Measurements from ENCODE around the gene IL26.
A peak's percentile ranks its signal among the peaks of the same experiment; 100 is the strongest.

The IL26 gene

GRCh38 chr12:68242777-68243176 is 17.2 kb upstream of the IL26 start:
- H3K4me1 ChIP-seq = peaks cover 7% of the 10 kb centered on the region
- no peak overlapping the region for H3K27ac ChIP-seq
- H3K4me3 ChIP-seq (ENCODE audit: low read depth, low read length) = no peak overlapping the region
- H3K9me3 ChIP-seq (ENCODE audit: control insufficient read depth, low read length) = no peaks in the 10 kb centered on the region
- no peaks in the 10 kb centered on the region for H3K36me3 ChIP-seq (ENCODE audit: control insufficient read depth, insufficient read depth, low read length)
- no peak overlapping the region for H3K4me2 ChIP-seq (ENCODE audit: low read length)
- no peak for TF ChIP-seq CTCF (IDR thresholded peaks at IDR 0.05)
- no peak overlapping the region for H2AFZ ChIP-seq
- no peaks in the 10 kb centered on the region for H3K79me2 ChIP-seq
- no peak overlapping the region for H3K9ac ChIP-seq
- H3K27me3 ChIP-seq (ENCODE audit: control insufficient read depth, insufficient read depth, low read length) = no peaks in the 10 kb centered on the region

GRCh38 chr12:68240975-68241374 is 15.4 kb upstream of the IL26 start:
- no peaks in the 10 kb centered on the region for H3K79me2 ChIP-seq
- H3K27me3 ChIP-seq (ENCODE audit: control insufficient read depth, insufficient read depth, low read length) = no peaks in the 10 kb centered on the region
- no peaks in the 10 kb centered on the region for H3K36me3 ChIP-seq (ENCODE audit: control insufficient read depth, insufficient read depth, low read length)
- peaks cover 7% of the 10 kb centered on the region for H3K4me1 ChIP-seq
- H3K4me3 ChIP-seq (ENCODE audit: low read depth, low read length) = no peak overlapping the region
- H3K9me3 ChIP-seq (ENCODE audit: control insufficient read depth, low read length) = no peaks in the 10 kb centered on the region
- no peak overlapping the region for H3K27ac ChIP-seq
- TF ChIP-seq CTCF (IDR thresholded peaks at IDR 0.05) = no peak
- peak overlapping the region; percentile 9 for H3K4me2 ChIP-seq (ENCODE audit: low read length)
- H2AFZ ChIP-seq = no peak overlapping the region
- no peak overlapping the region for H3K9ac ChIP-seq

GRCh38 chr12:68240079-68240478 is 14.5 kb upstream of the IL26 start:
- TF ChIP-seq CTCF (IDR thresholded peaks at IDR 0.05) = no peak
- Histone ChIP-seq H3K9ac (no peak overlapping the region), H3K79me2 (no peaks in the 10 kb centered on the region), H3K4me1 (peaks cover under 1% of the 10 kb centered on the region), H2AFZ (no peak overlapping the region), H3K4me2 (ENCODE audit: low read length) (no peak overlapping the region), H3K27ac (no peak overlapping the region), H3K9me3 (ENCODE audit: control insufficient read depth, low read length) (no peaks in the 10 kb centered on the region), H3K4me3 (ENCODE audit: low read depth, low read length) (no peak overlapping the region), H3K36me3 (ENCODE audit: control insufficient read depth, insufficient read depth, low read length) (no peaks in the 10 kb centered on the region), H3K27me3 (ENCODE audit: control insufficient read depth, insufficient read depth, low read length) (no peaks in the 10 kb centered on the region)

- Histone ChIP-seq H3K27ac (no peak overlapping the region), H3K9me3 (ENCODE audit: control insufficient read depth, low read length) (no peaks in the 10 kb centered on the region), H3K9ac (no peak overlapping the region), H3K36me3 (ENCODE audit: control insufficient read depth, insufficient read depth, low read length) (no peaks in the 10 kb centered on the region), H3K4me1 (no peaks in the 10 kb centered on the region), H3K4me2 (ENCODE audit: low read length) (no peak overlapping the region), H3K79me2 (no peaks in the 10 kb centered on the region), H3K4me3 (ENCODE audit: low read depth, low read length) (no peak overlapping the region), H3K27me3 (ENCODE audit: control insufficient read depth, insufficient read depth, low read length) (no peaks in the 10 kb centered on the region), H2AFZ (no peak overlapping the region)
- no peak for TF ChIP-seq CTCF (IDR thresholded peaks at IDR 0.05)
These were observed 13.8 kb upstream of the IL26 start for GRCh38 chr12:68239309-68239982.

GRCh38 chr12:68237619-68238018 is 12.0 kb upstream of the IL26 start:
- Histone ChIP-seq H3K4me3 (ENCODE audit: low read depth, low read length) (no peak overlapping the region), H3K9me3 (ENCODE audit: control insufficient read depth, low read length) (no peaks in the 10 kb centered on the region), H3K27ac (no peak overlapping the region), H2AFZ (no peak overlapping the region), H3K4me1 (no peaks in the 10 kb centered on the region), H3K4me2 (ENCODE audit: low read length) (no peak overlapping the region), H3K79me2 (no peaks in the 10 kb centered on the region), H3K9ac (no peak overlapping the region), H3K27me3 (ENCODE audit: control insufficient read depth, insufficient read depth, low read length) (no peaks in the 10 kb centered on the region), H3K36me3 (ENCODE audit: control insufficient read depth, insufficient read depth, low read length) (no peaks in the 10 kb centered on the region)
- TF ChIP-seq CTCF (IDR thresholded peaks at IDR 0.05) = no peak

Measured in parathyroid adenoma (tissue), 2 donors.